SK-N-SH (cell line): ENCODE results near the gene RNF44.

Experiments used
- CTCF ChIP-seq: fragments of 200-600 bp; sonication (generic); IDR thresholded peaks from 2 replicates; pipeline ENCODE4 v1.6.1; 2017; ENCODE audit warnings: antibody characterized with exemption, mild to moderate bottlenecking, moderate library complexity
- EP300 ChIP-seq, 2 experiments: IDR thresholded peaks; 2 replicates each; pipeline versions ENCODE4 v1.4.0 to v1.6.1; 2012; ENCODE audit warnings: borderline replicate concordance in 1 of 2, low read depth in 1 of 2, low read length in 1 of 2
- GABPA ChIP-seq: IDR thresholded peaks from 2 replicates; pipeline ENCODE4 v1.4.0; 2012; ENCODE audit warnings: low read depth, mild to moderate bottlenecking
- JUND ChIP-seq: IDR thresholded peaks from 2 replicates; pipeline ENCODE4 v1.4.0; 2012
- NRF1 ChIP-seq: IDR thresholded peaks from 2 replicates; pipeline ENCODE4 v1.6.1; 2012; ENCODE audit warnings: low read depth, mild to moderate bottlenecking, low read length
- RFX5 ChIP-seq: IDR thresholded peaks from 2 replicates; pipeline ENCODE4 v1.6.1; 2012; ENCODE audit warnings: mild to moderate bottlenecking, improper control_type of control experiment, low read length
- YY1 ChIP-seq: IDR thresholded peaks from 2 replicates; pipeline ENCODE4 v1.4.0; 2012; ENCODE audit warnings: low read depth, mild to moderate bottlenecking

GRCh38 chr5:176575488-176576422, 38.6 kb upstream of the RNF44 start:
- no peak for TF ChIP-seq JUND
- no peak for TF ChIP-seq EP300 (IDR thresholded peaks at IDR 0.05; ENCODE audit: borderline replicate concordance in 1 of 2, low read depth in 1 of 2, low read length in 1 of 2)
- TF ChIP-seq NRF1 = no peak
- TF ChIP-seq CTCF = no peak
- TF ChIP-seq RFX5 = no peak
- TF ChIP-seq YY1 = no peak
- no peak for TF ChIP-seq GABPA
